KMS-11 (cell line): ENCODE data around the gene UCP3.

ENCODE experiments used
- H2AFZ ChIP-seq: fragments of 200-600 bp; sonication (generic); 2 replicates; pipeline ENCODE4 v1.6.1; 2016; ENCODE audit warnings: antibody characterized with exemption, mixed run types, low read depth
- H3K27ac ChIP-seq: fragments of 200-600 bp; sonication (generic); 2 replicates; pipeline ENCODE4 v1.6.1; 2016; ENCODE audit warnings: mild to moderate bottlenecking, mixed run types
- H3K27me3 ChIP-seq: fragments of 200-600 bp; sonication (generic); 2 replicates; pipeline ENCODE4 v1.6.1; 2017; ENCODE audit warnings: mild to moderate bottlenecking, low read depth, mixed run types, moderate library complexity; ENCODE audit not compliant: insufficient read depth
- H3K36me3 ChIP-seq: fragments of 200-600 bp; sonication (generic); 2 replicates; pipeline ENCODE4 v1.6.1; 2017; ENCODE audit warnings: mild to moderate bottlenecking, mixed run types; ENCODE audit not compliant: insufficient read depth
- H3K4me1 ChIP-seq: fragments of 200-600 bp; sonication (generic); 2 replicates; pipeline ENCODE4 v1.6.1; 2016; ENCODE audit warnings: mild to moderate bottlenecking, low read depth, mixed run types; ENCODE audit not compliant: poor library complexity, severe bottlenecking
- H3K4me2 ChIP-seq: fragments of 200-600 bp; sonication (generic); 2 replicates; pipeline ENCODE4 v1.7.0; 2016; ENCODE audit warnings: mild to moderate bottlenecking, mixed run types
- H3K4me3 ChIP-seq: fragments of 200-600 bp; sonication (generic); IDR thresholded peaks from 2 replicates; pipeline ENCODE4 v1.6.1; 2017; ENCODE audit warnings: low read depth, low read length, mixed read lengths; ENCODE audit not compliant: insufficient read depth
- H3K79me2 ChIP-seq: fragments of 200-600 bp; sonication (generic); 2 replicates; pipeline ENCODE4 v1.6.1; 2016; ENCODE audit warnings: low read depth, mixed run types; ENCODE audit not compliant: insufficient read depth
- H3K9ac ChIP-seq: fragments of 200-600 bp; sonication (generic); 2 replicates; pipeline ENCODE4 v1.6.1; 2016; ENCODE audit warnings: mild to moderate bottlenecking, mixed run types
- H4K20me1 ChIP-seq: fragments of 200-600 bp; sonication (generic); 2 replicates; pipeline ENCODE4 v1.6.1; 2016; ENCODE audit warnings: mild to moderate bottlenecking, mixed run types; ENCODE audit not compliant: insufficient read depth
- CTCF ChIP-seq: fragments of 200-600 bp; sonication (generic); conservative IDR thresholded peaks from 2 replicates; pipeline ENCODE4 v1.6.1; 2017; ENCODE audit warnings: low read depth, mild to moderate bottlenecking, antibody characterized with exemption, low read length, moderate library complexity, mixed read lengths

Gene UCP3

GRCh38 chr11:73978576-73979086, 30.3 kb downstream of the UCP3 start:
- no peak overlapping the region for H2AFZ ChIP-seq
- no peak overlapping the region for H3K27ac ChIP-seq
- peaks cover 14% of the 10 kb centered on the region for H3K79me2 ChIP-seq
- H3K4me3 ChIP-seq: no peak overlapping the region
- H4K20me1 ChIP-seq: no peaks in the 10 kb centered on the region
- H3K4me1 ChIP-seq: peaks cover 64% of the 10 kb centered on the region
- no peak overlapping the region for H3K4me2 ChIP-seq
- no peak for TF ChIP-seq CTCF
- no peaks in the 10 kb centered on the region for H3K36me3 ChIP-seq
- H3K27me3 ChIP-seq: no peaks in the 10 kb centered on the region
- H3K9ac ChIP-seq: no peak overlapping the region

GRCh38 chr11:73977856-73978519, 30.9 kb downstream of the UCP3 start:
- peaks cover 66% of the 10 kb centered on the region for H3K4me1 ChIP-seq
- no peak overlapping the region for H3K4me3 ChIP-seq
- no peaks in the 10 kb centered on the region for H3K36me3 ChIP-seq
- H4K20me1 ChIP-seq: no peaks in the 10 kb centered on the region
- H3K27me3 ChIP-seq: no peaks in the 10 kb centered on the region
- peaks cover 14% of the 10 kb centered on the region for H3K79me2 ChIP-seq
- TF ChIP-seq CTCF: no peak
- no peak overlapping the region for H3K9ac ChIP-seq
- H2AFZ ChIP-seq: no peak overlapping the region
- H3K27ac ChIP-seq: no peak overlapping the region
- H3K4me2 ChIP-seq: no peak overlapping the region

- Histone ChIP-seq H2AFZ (no peak overlapping the region), H3K27me3 (no peaks in the 10 kb centered on the region), H3K27ac (no peak overlapping the region), H3K4me3 (no peak overlapping the region), H3K79me2 (peaks cover 4% of the 10 kb centered on the region), H4K20me1 (no peaks in the 10 kb centered on the region), H3K4me1 (peaks cover 66% of the 10 kb centered on the region), H3K9ac (no peak overlapping the region), H3K4me2 (no peak overlapping the region), H3K36me3 (no peaks in the 10 kb centered on the region)
- TF ChIP-seq CTCF: no peak
Observed at GRCh38 chr11:73976451-73977151, 32.3 kb downstream of the UCP3 start.

- Histone ChIP-seq H2AFZ (no peak overlapping the region), H3K27ac (no peak overlapping the region), H3K9ac (no peak overlapping the region), H3K36me3 (no peaks in the 10 kb centered on the region), H3K4me3 (no peak overlapping the region), H3K79me2 (no peaks in the 10 kb centered on the region; the same call in 1 of the 2 replicates), H3K4me2 (no peak overlapping the region), H3K4me1 (peaks cover 56% of the 10 kb centered on the region), H4K20me1 (no peaks in the 10 kb centered on the region), H3K27me3 (no peaks in the 10 kb centered on the region)
- TF ChIP-seq CTCF: no peak
Observed at GRCh38 chr11:73975479-73975757, 33.5 kb downstream of the UCP3 start.
